GM12878 (cell line): Measurements from ENCODE around the gene DOP1A. TPM values are rescaled to one million over a fixed set of nuclear protein-coding genes. Genes with fewer than 3 reads are reported as not detected.

Source experiments
- ATAC-seq: fragments of 200-7000 bp; cut with Tn5 transposase; 3 replicates; pipeline ENCODE4 v1.9.1; 2020; ENCODE audit warnings: mild to moderate bottlenecking, moderate library complexity
- BruUV-seq: library from RNA; stranded (reverse); fragments of 400-500 nt; replicated peaks from 2 replicates; lab custom pipeline; 2021; lab: Mats Ljungman, UMichigan
- CTCF ChIA-PET: fragments of 300-600 bp; sonication (Branson Sonifier 250); formaldehyde crosslinking; extraction: SDS; loops from one replicate; lab custom pipeline; 2021; ENCODE audit warnings: inconsistent platforms; lab: Yijun Ruan, JAX
- POLR2A ChIA-PET: fragments of 350-600 bp; formaldehyde crosslinking; extraction: SDS; loops from one replicate; lab custom pipeline; 2021; ENCODE audit warnings: inconsistent platforms; lab: Charles Lee
- RAD21 ChIA-PET: fragments of 300-600 bp; sonication (Branson Sonifier 250); formaldehyde crosslinking; loops from one replicate; lab custom pipeline; 2023; ENCODE audit warnings: antibody characterized with exemption; ENCODE audit not compliant: unreplicated experiment; lab: Charles Lee
- SMC1A ChIA-PET: fragments of 300-600 bp; sonication (Branson Sonifier 250); formaldehyde crosslinking; loops from one replicate; lab custom pipeline; 2023; ENCODE audit not compliant: unreplicated experiment, uncharacterized antibody; lab: Charles Lee
- DNase-seq: peaks from one replicate; pipeline ENCODE4 v3.0.0-alpha.2; 2011; ENCODE audit warnings: low read depth, low spot score
- FAIRE-seq: peaks from 3 replicates; lab custom pipeline; 2011; peaks lifted over from hg19 to GRCh38; lab: Jason Lieb, UNC
- H2AFZ ChIP-seq: 2 replicates; pipeline ENCODE4 v1.6.0; 2011; ENCODE audit warnings: low read depth, low read length, control low read depth; ENCODE audit not compliant: control insufficient read depth
- H3K27ac ChIP-seq: 2 replicates; pipeline ENCODE4 v1.5.1; 2011; ENCODE audit warnings: control low read depth; ENCODE audit not compliant: control insufficient read depth, insufficient read depth
- H3K27me3 ChIP-seq, 2 experiments: replicated peaks in 1 of 2; 2 replicates each; pipeline versions ENCODE4 v1.6.0 to v1.6.1; 2011; ENCODE audit warnings: low read length in 1 of 2; ENCODE audit not compliant: control insufficient read depth in 2 of 2, insufficient read depth in 2 of 2
- H3K36me3 ChIP-seq, 2 experiments: 2 replicates each; pipeline ENCODE4 v1.5.1; 2011; ENCODE audit warnings: low read length in 1 of 2; ENCODE audit not compliant: control insufficient read depth in 2 of 2, insufficient read depth in 2 of 2
- H3K4me1 ChIP-seq: 2 replicates; pipeline ENCODE4 v1.6.1; 2011; ENCODE audit warnings: mild to moderate bottlenecking, low read length, moderate library complexity, mixed read lengths; ENCODE audit not compliant: control insufficient read depth, insufficient read depth
- H3K4me2 ChIP-seq: 2 replicates; pipeline ENCODE4 v1.6.0; 2011; ENCODE audit warnings: control low read depth; ENCODE audit not compliant: control insufficient read depth, insufficient read depth
- H3K4me3 ChIP-seq: fragments of 200-600 bp; sonication (generic); 2 replicates; pipeline ENCODE4 v1.5.1; 2016
- H3K79me2 ChIP-seq: 2 replicates; pipeline ENCODE4 v1.6.0; 2011; ENCODE audit warnings: low read length; ENCODE audit not compliant: control insufficient read depth, insufficient read depth
- H3K9ac ChIP-seq: 2 replicates; pipeline ENCODE4 v1.8.0; 2011; ENCODE audit warnings: low read length, control low read depth, mixed read lengths; ENCODE audit not compliant: control insufficient read depth, insufficient read depth
- H3K9me3 ChIP-seq: replicated peaks from 3 replicates; pipeline ENCODE4 v1.5.1; 2011; ENCODE audit warnings: mild to moderate bottlenecking, low read length; ENCODE audit not compliant: control insufficient read depth, insufficient read depth
- H4K20me1 ChIP-seq: 2 replicates; pipeline ENCODE4 v1.6.0; 2011; ENCODE audit not compliant: control insufficient read depth, insufficient read depth
- CBX5 ChIP-seq: sonication (generic); IDR thresholded peaks from 2 replicates; pipeline ENCODE4 v1.6.1; 2016; ENCODE audit warnings: low read depth, moderate library complexity, mild to moderate bottlenecking, inconsistent platforms
- CEBPZ ChIP-seq: fragments of 150-350 bp; IDR thresholded peaks from 2 replicates; pipeline ENCODE4 v1.6.1; 2016; ENCODE audit warnings: low read depth, low read length
- CHD1 ChIP-seq: IDR thresholded peaks from 2 replicates; pipeline ENCODE4 v1.6.1; 2012; ENCODE audit warnings: low read depth, low read length, improper control_type of control experiment
- EED ChIP-seq: sonication (generic); IDR thresholded peaks from 2 replicates; pipeline ENCODE4 v1.6.1; 2016; ENCODE audit warnings: antibody characterized with exemption, low read depth
- FOXM1 ChIP-seq: IDR thresholded peaks from 2 replicates; pipeline ENCODE4 v1.6.1; 2012; ENCODE audit warnings: low read depth, mild to moderate bottlenecking, inconsistent platforms, low read length, moderate library complexity
- MTA2 ChIP-seq: fragments of 450-650 bp; IDR thresholded peaks from 2 replicates; pipeline ENCODE4 v1.6.1; 2016; ENCODE audit warnings: low read depth, mild to moderate bottlenecking, moderate library complexity
- MTA3 ChIP-seq: IDR thresholded peaks from 2 replicates; pipeline ENCODE4 v1.6.1; 2012; ENCODE audit warnings: low read length, inconsistent platforms, borderline replicate concordance
- NFXL1 ChIP-seq: fragments of 450-650 bp; IDR thresholded peaks from 2 replicates; pipeline ENCODE4 v1.6.1; 2017; ENCODE audit warnings: antibody characterized with exemption, mild to moderate bottlenecking, borderline replicate concordance
- NFYA ChIP-seq: IDR thresholded peaks from 2 replicates; pipeline ENCODE4 v1.6.1; 2011; ENCODE audit warnings: low read depth, mild to moderate bottlenecking, low read length, improper control_type of control experiment, borderline replicate concordance
- NR2C2 ChIP-seq: IDR thresholded peaks from 2 replicates; pipeline ENCODE4 v1.6.1; 2011; ENCODE audit warnings: borderline replicate concordance, low read depth; ENCODE audit not compliant: control insufficient read depth, insufficient read length
- SMARCA5 ChIP-seq: fragments of 450-650 bp; IDR thresholded peaks from 2 replicates; pipeline ENCODE4 v1.6.1; 2017; ENCODE audit warnings: mild to moderate bottlenecking
- USF2 ChIP-seq: IDR thresholded peaks from 2 replicates; pipeline ENCODE4 v1.6.1; 2011; ENCODE audit warnings: low read depth, low read length, improper control_type of control experiment, borderline replicate concordance
- ZBTB33 ChIP-seq: fragments of 450-650 bp; IDR thresholded peaks from 2 replicates; pipeline ENCODE4 v1.6.1; 2017; ENCODE audit warnings: mild to moderate bottlenecking
- WGBS: methylation state at CpG from one replicate; pipeline ENCODE4 v1.1.6; 2016; ENCODE audit warnings: low lambda C conversion rate; ENCODE audit not compliant: insufficient replicate concordance, insufficient coverage; ENCODE audit errors: missing lambda C conversion rate; 5-methylcytosine and 5-hydroxymethylcytosine counted together
- in situ Hi-C: fragments of 300-500 bp; cut with MboI; formaldehyde crosslinking; loops from 9 replicates; pipeline ENCODE4 v1.14.3; 2018; ENCODE audit warnings: mixed read lengths
- intact Hi-C: fragments of 100-400 bp; cut with micrococcal nuclease; formaldehyde crosslinking; loops from one replicate; pipeline ENCODE4 v1.14.2; 2022; ENCODE audit not compliant: unreplicated experiment
- polyA plus RNA-seq, 11 experiments: library from polyadenylated mRNA; depleted of rRNA in 4 of 11; unstranded in 6 of 11; stranded (reverse) in 5 of 11; fragments of >200 nt; fragmentation: Nextera tagmentation in 4 of 11; fragmentation: Illumina TruSeq in 1 of 11; extraction: Ambion mirVana in 4 of 11; extraction: Trizol in 1 of 11; gene quantifications; 1 replicate in 1 of 11; 2 replicates in 10 of 11; pipeline versions ENCODE4 v1.2.1 to v1.2.3, GENCODE V29; 2011 to 2016; ENCODE audit warnings: inconsistent platforms in 2 of 11, missing spikeins in 2 of 11, low read depth in 1 of 11
- total RNA-seq, 4 experiments: library from RNA; depleted of rRNA in 3 of 4; stranded (reverse); fragments of >200 nt in 3 of 4; fragmentation: Illumina TruSeq in 1 of 4; extraction: Trizol in 1 of 4; gene quantifications; 2 replicates each; pipeline versions ENCODE4 v1.2.1 to v1.2.3, GENCODE V29; 2013 to 2021
- TF ChIP-seq, protein P1 (sequence below): fragments of 450-650 bp; formaldehyde crosslinking; IDR thresholded peaks from 2 replicates; pipeline ENCODE4 v1.4.0; 2022; ENCODE audit warnings: mild to moderate bottlenecking, moderate library complexity

DOP1A gene
- total and polyA plus RNA-seq, 10 of the 15 experiments (the other 5 are each of a cell fraction or from before 2014, with no cell fraction given) = 1.9 to 22.9 (median 10.3) TPM

GRCh38 chr6:83097204-83097603, 29.7 kb downstream of the DOP1A start:
- no peak overlapping the region for H2AFZ ChIP-seq
- no peaks in the 10 kb centered on the region for H3K4me1 ChIP-seq
- ChIA-PET RAD21 (no interaction called here), POLR2A (no interaction called here), SMC1A (interaction anchor here (0.8 to 1.4 kb wide), 4 partner anchors 8 to 93 kb away, joined by 3 to 5 read pairs (median 4); no protein-coding TSS in a partner anchor), CTCF (interaction anchor here (0.8 to 2.8 kb wide), 3 partner anchors 8 to 31 kb away, joined by 3 to 17 read pairs (median 7); partner anchors contain the start of genes DOP1A and UBE3D)
- no peak overlapping the region for H3K4me3 ChIP-seq
- no peak overlapping the region for H3K27ac ChIP-seq
- WGBS = 97% methylated on average over 2 of the region's 2 CpGs
- H3K79me2 ChIP-seq = peaks cover 1% of the 10 kb centered on the region; the same call in 1 of the 2 replicates
- FAIRE-seq = no peak
- in situ Hi-C loops (no loop called here), intact Hi-C loops (no loop called here)
- H4K20me1 ChIP-seq = no peaks in the 10 kb centered on the region
- no peaks in the 10 kb centered on the region for H3K9me3 ChIP-seq
- TF ChIP-seq USF2 (no peak), MTA3 (no peak), ZBTB33 (no peak), CEBPZ (no peak), CBX5 (no peak), NFXL1 (no peak), SMARCA5 (no peak), NFYA (no peak), CHD1 (no peak), NR2C2 (no peak), FOXM1 (no peak), EED (no peak), MTA2 (no peak)
- TF ChIP-seq, protein P1, sequence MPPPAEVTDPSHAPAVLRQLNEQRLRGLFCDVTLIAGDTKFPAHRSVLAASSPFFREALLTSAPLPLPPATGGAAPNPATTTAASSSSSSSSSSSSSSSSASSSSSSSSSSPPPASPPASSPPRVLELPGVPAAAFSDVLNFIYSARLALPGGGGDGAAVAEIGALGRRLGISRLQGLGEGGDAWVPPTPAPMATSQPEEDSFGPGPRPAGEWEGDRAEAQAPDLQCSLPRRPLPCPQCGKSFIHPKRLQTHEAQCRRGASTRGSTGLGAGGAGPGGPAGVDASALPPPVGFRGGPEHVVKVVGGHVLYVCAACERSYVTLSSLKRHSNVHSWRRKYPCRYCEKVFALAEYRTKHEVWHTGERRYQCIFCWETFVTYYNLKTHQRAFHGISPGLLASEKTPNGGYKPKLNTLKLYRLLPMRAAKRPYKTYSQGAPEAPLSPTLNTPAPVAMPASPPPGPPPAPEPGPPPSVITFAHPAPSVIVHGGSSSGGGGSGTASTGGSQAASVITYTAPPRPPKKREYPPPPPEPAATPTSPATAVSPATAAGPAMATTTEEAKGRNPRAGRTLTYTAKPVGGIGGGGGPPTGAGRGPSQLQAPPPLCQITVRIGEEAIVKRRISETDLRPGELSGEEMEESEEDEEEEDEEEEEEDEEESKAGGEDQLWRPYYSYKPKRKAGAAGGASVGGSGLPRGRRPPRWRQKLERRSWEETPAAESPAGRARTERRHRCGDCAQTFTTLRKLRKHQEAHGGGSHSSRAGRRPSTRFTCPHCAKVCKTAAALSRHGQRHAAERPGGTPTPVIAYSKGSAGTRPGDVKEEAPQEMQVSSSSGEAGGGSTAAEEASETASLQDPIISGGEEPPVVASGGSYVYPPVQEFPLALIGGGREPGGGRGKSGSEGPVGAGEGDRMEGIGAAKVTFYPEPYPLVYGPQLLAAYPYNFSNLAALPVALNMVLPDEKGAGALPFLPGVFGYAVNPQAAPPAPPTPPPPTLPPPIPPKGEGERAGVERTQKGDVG (CRISPR knock-in tag) = no peak
- no peak for ATAC-seq
- no peak overlapping the region for H3K4me2 ChIP-seq
- peaks cover 0 to 5% of the 10 kb centered on the region in 2 experiments; a peak in 1 of 4 replicates for H3K36me3 ChIP-seq
- H3K27me3 ChIP-seq = no peaks in the 10 kb centered on the region
- no peak for DNase-seq
- no peak overlapping the region for H3K9ac ChIP-seq
- no TSS peak for BruUV-seq
